Left lung (tissue), 10 donors: ENCODE measurements around the gene ECI1. TPM values are rescaled to one million over a fixed set of nuclear protein-coding genes. Genes with fewer than 3 reads are reported as not detected.
A peak's percentile ranks its signal among the peaks of the same experiment; 100 is the strongest.

Experiments
- ATAC-seq: fragments of 200-7000 bp; cut with Tn5 transposase; one replicate; pipeline ENCODE4 v1.9.1; 2020; ENCODE audit warnings: moderate library complexity
- DNase-seq, 4 donors: peaks; one replicate each; pipeline ENCODE4 v3.0.0-alpha.2; 2013 to 2020
- H3K27ac ChIP-seq, 2 donors: fragments of 200-600 bp; sonication (generic) in 1 of 2; one replicate each; pipeline versions ENCODE4 v1.5.0 to v1.8.0; 2020 to 2021
- H3K27me3 ChIP-seq, 2 donors: fragments of 200-600 bp; sonication (generic) in 1 of 2; one replicate each; pipeline versions ENCODE4 v1.5.0 to v1.8.0; 2020 to 2021
- H3K36me3 ChIP-seq, 2 donors: fragments of 200-600 bp; sonication (generic) in 1 of 2; one replicate each; pipeline versions ENCODE4 v1.5.0 to v1.8.0; 2020 to 2021
- H3K4me1 ChIP-seq, 2 donors: fragments of 200-600 bp; one replicate each; pipeline ENCODE4 v1.8.0; 2021
- H3K4me3 ChIP-seq, 2 donors: fragments of 200-600 bp; sonication (generic) in 1 of 2; one replicate each; pipeline versions ENCODE4 v1.5.0 to v1.8.0; 2020 to 2021; ENCODE audit warnings: mild to moderate bottlenecking in 1 of 2
- H3K9me3 ChIP-seq, 2 donors: fragments of 200-600 bp; sonication (generic) in 1 of 2; one replicate each; pipeline versions ENCODE4 v1.5.0 to v1.8.0; 2020 to 2021
- CTCF ChIP-seq, 2 donors: fragments of 200-600 bp; sonication (generic) in 1 of 2; IDR thresholded peaks; one replicate each; pipeline versions ENCODE4 v1.5.0 to v1.8.0; 2021; ENCODE audit warnings: antibody characterized with exemption in 2 of 2
- intact Hi-C, 2 donors: fragments of 100-400 bp; cut with DNase I; formaldehyde crosslinking; loops; one replicate each; pipeline versions ENCODE4 v1.11.2 to v1.14.2; 2022
- polyA plus RNA-seq, 6 donors: library from polyadenylated mRNA; unstranded; fragments of 120-200 nt; gene quantifications; one replicate each; pipeline ENCODE4 v1.2.1, GENCODE V29; 2013; ENCODE audit not compliant: insufficient read length in 6 of 6
- total RNA-seq, 2 donors: library from RNA; stranded (reverse); fragmentation: NEBNext Ultra II Directional; extraction: Animal tissue kit (Norgen Biotek cat#: 25700); gene quantifications; one replicate each; pipeline ENCODE4 v1.2.1, GENCODE V29; 2021
- donor health status: DM: no; HTN: yes; CAD: no.
- donor health status: DM: no; HTN: no; CAD: no.

ECI1 gene
- total and polyA plus RNA-seq, 8 donors, result 41.8 to 63.5 (median 51.2) TPM

- TF ChIP-seq CTCF (IDR thresholded peaks at IDR 0.05), result no peak
- Histone ChIP-seq H3K36me3 (peaks cover 0 to 96% of the 10 kb centered on the region in 2 donors), H3K4me3 (no peak overlapping the region), H3K27me3 (no peaks in the 10 kb centered on the region), H3K9me3 (no peaks in the 10 kb centered on the region), H3K4me1 (no peaks in the 10 kb centered on the region), H3K27ac (no peak overlapping the region)
- DNase-seq (peak in 1 of 4 donors; percentile 52), ATAC-seq (no peak)
- intact Hi-C loops, result no loop called here
Observed at GRCh38 chr16:2280981-2281542, 29.7 kb upstream of the ECI1 start.

- no peaks in the 10 kb centered on the region for H3K4me1 ChIP-seq
- H3K4me3 ChIP-seq, result no peak overlapping the region
- no peak overlapping the region for H3K27ac ChIP-seq
- DNase-seq, result peak in 1 of 4 donors; percentile 65
- no peaks in the 10 kb centered on the region for H3K9me3 ChIP-seq
- no peaks in the 10 kb centered on the region for H3K27me3 ChIP-seq
- ATAC-seq, result no peak
- TF ChIP-seq CTCF (IDR thresholded peaks at IDR 0.05), result no peak
- peaks cover 0 to 96% of the 10 kb centered on the region in 2 donors for H3K36me3 ChIP-seq
- intact Hi-C loops, result no loop called here
Observed at GRCh38 chr16:2280461-2280860, 29.1 kb upstream of the ECI1 start.

GRCh38 chr16:2278956-2279800 lies 27.8 kb upstream of the ECI1 start:
- intact Hi-C loops, result no loop called here

GRCh38 chr16:2278272-2278608 lies 26.9 kb upstream of the ECI1 start:
- Histone ChIP-seq H3K27ac (no peak overlapping the region), H3K4me1 (no peaks in the 10 kb centered on the region), H3K36me3 (peaks cover 0 to 75% of the 10 kb centered on the region in 2 donors), H3K27me3 (no peaks in the 10 kb centered on the region), H3K9me3 (no peaks in the 10 kb centered on the region), H3K4me3 (no peak overlapping the region)
- intact Hi-C loops, result no loop called here
- no peak for TF ChIP-seq CTCF (IDR thresholded peaks at IDR 0.05)
- DNase-seq (peak in 1 of 4 donors; percentile 65), ATAC-seq (no peak)

More at GRCh38 chr16:2278956-2279800, 27.8 kb upstream of the ECI1 start:
- ATAC-seq, result no peak
- Histone ChIP-seq H3K4me3 (no peak overlapping the region), H3K27ac (no peak overlapping the region), H3K36me3 (peaks cover 0 to 85% of the 10 kb centered on the region in 2 donors), H3K9me3 (no peaks in the 10 kb centered on the region), H3K27me3 (no peaks in the 10 kb centered on the region), H3K4me1 (no peaks in the 10 kb centered on the region)
- DNase-seq, result peak in 1 of 4 donors; percentile 63
- no peak for TF ChIP-seq CTCF (IDR thresholded peaks at IDR 0.05)

- ATAC-seq, result no peak
- TF ChIP-seq CTCF (IDR thresholded peaks at IDR 0.05), result no peak
Observed at GRCh38 chr16:2277466-2278271, 26.3 kb upstream of the ECI1 start.

More at GRCh38 chr16:2277466-2278271, 26.3 kb upstream of the ECI1 start:
- peak in 1 of 4 donors; percentile 66 for DNase-seq
- intact Hi-C loops, result no loop called here
- Histone ChIP-seq H3K4me1 (no peaks in the 10 kb centered on the region), H3K9me3 (no peaks in the 10 kb centered on the region), H3K36me3 (peaks cover 0 to 70% of the 10 kb centered on the region in 2 donors), H3K27ac (no peak overlapping the region), H3K4me3 (no peak overlapping the region), H3K27me3 (no peaks in the 10 kb centered on the region)
